ENCODE results near the gene SALL4. TPM values are rescaled to one million over a fixed set of nuclear protein-coding genes. Genes with fewer than 3 reads are reported as not detected.
A peak's percentile ranks its signal among the peaks of the same experiment; 100 is the strongest.

SALL4 gene
- total RNA-seq, 2 donors from 2014 or later = 1.8 to 12.6 TPM

DNA sequence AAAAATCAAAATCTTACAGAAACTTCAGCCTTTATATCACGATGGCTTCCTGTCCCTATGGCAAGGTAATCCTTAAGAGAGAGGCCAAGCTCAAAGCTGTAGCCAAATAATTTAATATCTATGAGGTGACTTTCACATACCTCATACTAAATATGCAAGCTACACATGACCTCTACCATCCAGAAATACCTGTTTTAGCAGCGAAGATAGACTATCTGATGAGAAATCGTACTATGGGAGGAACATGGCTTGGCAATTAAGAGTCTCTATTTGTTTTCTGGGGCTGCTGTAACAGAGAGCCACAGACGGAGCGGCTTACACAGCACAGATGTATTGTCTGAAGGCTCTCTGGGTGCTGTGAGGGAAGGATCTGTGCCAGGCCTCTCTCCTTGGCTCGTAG lies 31.0 kb upstream of the SALL4 start:
- Histone ChIP-seq H3K4me1 (replicated peaks) (peaks cover 5% of the 10 kb centered on the region), H3K4me3 (no peak overlapping the region), H3K36me3 (no peaks in the 10 kb centered on the region), H3K27me3 (replicated peaks; ENCODE audit: insufficient read depth) (no peaks in the 10 kb centered on the region), H3K9me3 (no peaks in the 10 kb centered on the region), H3K27ac (peak overlapping the region in 1 of 2 donors; percentile 58)
- peak; percentile 60 for DNase-seq (ENCODE audit: low spot score)
- intact Hi-C loops (cut with DNase I) = no loop called here
- TF ChIP-seq, protein P1, sequence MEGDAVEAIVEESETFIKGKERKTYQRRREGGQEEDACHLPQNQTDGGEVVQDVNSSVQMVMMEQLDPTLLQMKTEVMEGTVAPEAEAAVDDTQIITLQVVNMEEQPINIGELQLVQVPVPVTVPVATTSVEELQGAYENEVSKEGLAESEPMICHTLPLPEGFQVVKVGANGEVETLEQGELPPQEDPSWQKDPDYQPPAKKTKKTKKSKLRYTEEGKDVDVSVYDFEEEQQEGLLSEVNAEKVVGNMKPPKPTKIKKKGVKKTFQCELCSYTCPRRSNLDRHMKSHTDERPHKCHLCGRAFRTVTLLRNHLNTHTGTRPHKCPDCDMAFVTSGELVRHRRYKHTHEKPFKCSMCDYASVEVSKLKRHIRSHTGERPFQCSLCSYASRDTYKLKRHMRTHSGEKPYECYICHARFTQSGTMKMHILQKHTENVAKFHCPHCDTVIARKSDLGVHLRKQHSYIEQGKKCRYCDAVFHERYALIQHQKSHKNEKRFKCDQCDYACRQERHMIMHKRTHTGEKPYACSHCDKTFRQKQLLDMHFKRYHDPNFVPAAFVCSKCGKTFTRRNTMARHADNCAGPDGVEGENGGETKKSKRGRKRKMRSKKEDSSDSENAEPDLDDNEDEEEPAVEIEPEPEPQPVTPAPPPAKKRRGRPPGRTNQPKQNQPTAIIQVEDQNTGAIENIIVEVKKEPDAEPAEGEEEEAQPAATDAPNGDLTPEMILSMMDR (IDR thresholded peaks at IDR 0.05) = no peak
- TF ChIP-seq POLR2A (IDR thresholded peaks at IDR 0.05) (no peak), POLR2AphosphoS5 (IDR thresholded peaks at IDR 0.05) (peak; percentile 79)
- 43% methylated on average over 6 of the region's 6 CpGs for WGBS

DNA sequence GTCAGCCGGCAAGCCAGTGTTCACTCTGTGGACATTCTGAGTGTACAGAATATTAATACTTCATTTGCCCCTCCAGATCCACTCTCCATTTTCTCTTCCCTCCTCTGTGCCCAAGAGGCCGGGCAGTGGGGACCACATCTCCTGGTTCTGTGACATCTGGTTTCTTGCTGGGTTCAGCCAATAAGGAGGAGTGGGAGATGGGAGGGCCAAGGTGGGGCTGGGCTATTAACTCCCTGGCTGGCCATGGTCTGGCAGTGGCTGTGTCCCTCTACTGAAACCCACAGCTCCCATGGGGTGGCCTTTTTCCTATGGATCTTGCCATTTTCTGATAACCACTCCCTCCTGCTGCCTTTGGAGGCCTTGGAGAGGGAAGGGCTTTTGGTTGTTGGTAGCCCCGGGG lies 30.0 kb upstream of the SALL4 start:
- no peak for DNase-seq (ENCODE audit: low spot score)
- 57% methylated on average over 3 of the region's 3 CpGs for WGBS
- intact Hi-C loops (cut with DNase I) = no loop called here

GRCh38 chr20:51831866-51832265 lies 29.5 kb upstream of the SALL4 start:
- H3K4me1 ChIP-seq (replicated peaks) = peaks cover 5% of the 10 kb centered on the region
- H3K4me3 ChIP-seq = no peak overlapping the region
- intact Hi-C loops (cut with DNase I) = no loop called here
- no peak for DNase-seq (ENCODE audit: low spot score)
- no peaks in the 10 kb centered on the region for H3K9me3 ChIP-seq
- 17% methylated on average over 6 of the region's 6 CpGs for WGBS
- no peaks in the 10 kb centered on the region for H3K27me3 ChIP-seq (replicated peaks; ENCODE audit: insufficient read depth)
- H3K36me3 ChIP-seq = no peaks in the 10 kb centered on the region
- peak overlapping the region in 1 of 2 donors; percentile 58 for H3K27ac ChIP-seq
- peak; percentile 56 for TF ChIP-seq POLR2AphosphoS5 (IDR thresholded peaks at IDR 0.05)
- TF ChIP-seq, protein P1 (IDR thresholded peaks at IDR 0.05) = no peak

More for the DNA sequence above, 30.0 kb upstream of the SALL4 start:
- H3K4me1 ChIP-seq (replicated peaks) = peaks cover 5% of the 10 kb centered on the region
- H3K27ac ChIP-seq = peak overlapping the region in 1 of 2 donors; percentile 58
- H3K9me3 ChIP-seq = no peaks in the 10 kb centered on the region
- H3K4me3 ChIP-seq = no peak overlapping the region
- no peaks in the 10 kb centered on the region for H3K27me3 ChIP-seq (replicated peaks; ENCODE audit: insufficient read depth)
- no peaks in the 10 kb centered on the region for H3K36me3 ChIP-seq
- TF ChIP-seq POLR2A (IDR thresholded peaks at IDR 0.05) = no peak
- no peak for TF ChIP-seq POLR2AphosphoS5 (IDR thresholded peaks at IDR 0.05)
- TF ChIP-seq, protein P1 (IDR thresholded peaks at IDR 0.05) = no peak

DNA sequence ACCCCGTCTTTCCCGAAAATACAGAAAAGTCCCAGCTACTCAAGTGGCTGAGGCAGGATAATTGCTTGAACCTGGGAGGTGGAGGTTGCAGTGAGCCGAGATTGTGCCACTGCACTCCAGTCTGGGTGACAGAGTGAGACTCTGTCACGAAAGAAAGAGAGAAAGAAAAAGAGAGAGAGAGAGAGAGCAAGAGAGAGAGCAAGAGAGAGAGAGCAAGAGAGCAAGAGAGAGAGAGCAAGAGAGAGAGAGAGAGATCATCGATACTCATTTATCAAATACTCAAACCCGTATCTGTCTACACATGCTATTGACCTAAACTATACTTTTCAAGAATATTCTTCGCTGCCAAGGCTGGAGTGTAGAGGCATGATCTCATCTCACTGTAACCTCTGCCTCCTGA lies 28.2 kb upstream of the SALL4 start:
- no peaks in the 10 kb centered on the region for H3K9me3 ChIP-seq
- no peak overlapping the region for H3K4me3 ChIP-seq
- no peak overlapping the region for H3K27ac ChIP-seq
- no peak for DNase-seq (ENCODE audit: low spot score)
- peaks cover 5% of the 10 kb centered on the region for H3K4me1 ChIP-seq (replicated peaks)
- H3K27me3 ChIP-seq (replicated peaks; ENCODE audit: insufficient read depth) = no peaks in the 10 kb centered on the region
- intact Hi-C loops (cut with DNase I) = no loop called here
- H3K36me3 ChIP-seq = no peaks in the 10 kb centered on the region
- TF ChIP-seq POLR2AphosphoS5 (IDR thresholded peaks at IDR 0.05) (no peak), POLR2A (IDR thresholded peaks at IDR 0.05) (no peak)
- 95% methylated on average over 7 of the region's 7 CpGs for WGBS

DNA sequence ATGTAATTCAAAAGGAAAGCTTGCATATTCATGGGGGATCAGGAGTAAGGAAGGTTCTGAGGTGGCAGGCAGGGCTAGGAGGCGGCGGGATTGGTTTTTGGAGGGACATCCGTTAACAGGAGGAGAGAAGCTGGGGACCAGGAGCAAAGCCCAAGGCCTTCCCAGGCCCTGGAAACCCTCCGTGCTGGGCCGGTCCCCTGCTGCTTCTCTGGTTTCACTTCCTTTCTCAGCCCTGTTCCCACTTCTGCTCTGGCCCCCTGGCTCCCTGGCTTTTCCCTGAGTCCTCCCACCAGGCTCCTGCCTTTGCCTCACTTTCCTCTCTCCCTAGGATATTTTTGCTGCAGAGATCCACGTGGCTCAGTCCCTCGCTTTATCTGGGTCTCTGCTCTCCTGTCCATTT lies 26.4 kb upstream of the SALL4 start:
- intact Hi-C loops (cut with DNase I) = no loop called here
- WGBS = 84% methylated on average over 7 of the region's 7 CpGs
- peaks cover 5% of the 10 kb centered on the region for H3K4me1 ChIP-seq (replicated peaks)
- DNase-seq (ENCODE audit: low spot score) = no peak
- TF ChIP-seq, protein P1 (IDR thresholded peaks at IDR 0.05) = no peak
- TF ChIP-seq POLR2AphosphoS5 (IDR thresholded peaks at IDR 0.05) (no peak), POLR2A (IDR thresholded peaks at IDR 0.05) (no peak)
- no peak overlapping the region for H3K27ac ChIP-seq
- H3K36me3 ChIP-seq = no peaks in the 10 kb centered on the region
- no peaks in the 10 kb centered on the region for H3K27me3 ChIP-seq (replicated peaks; ENCODE audit: insufficient read depth)
- H3K9me3 ChIP-seq = no peaks in the 10 kb centered on the region
- H3K4me3 ChIP-seq = no peak overlapping the region

Data from prostate gland (tissue), 2 donors.